ENCODE data around the gene TMEM151A. TPM values are rescaled to one million over a fixed set of nuclear protein-coding genes. Genes with fewer than 3 reads are reported as not detected.

The TMEM151A gene
- total RNA-seq, 1 donor from 2014 or later: not detected

DNA sequence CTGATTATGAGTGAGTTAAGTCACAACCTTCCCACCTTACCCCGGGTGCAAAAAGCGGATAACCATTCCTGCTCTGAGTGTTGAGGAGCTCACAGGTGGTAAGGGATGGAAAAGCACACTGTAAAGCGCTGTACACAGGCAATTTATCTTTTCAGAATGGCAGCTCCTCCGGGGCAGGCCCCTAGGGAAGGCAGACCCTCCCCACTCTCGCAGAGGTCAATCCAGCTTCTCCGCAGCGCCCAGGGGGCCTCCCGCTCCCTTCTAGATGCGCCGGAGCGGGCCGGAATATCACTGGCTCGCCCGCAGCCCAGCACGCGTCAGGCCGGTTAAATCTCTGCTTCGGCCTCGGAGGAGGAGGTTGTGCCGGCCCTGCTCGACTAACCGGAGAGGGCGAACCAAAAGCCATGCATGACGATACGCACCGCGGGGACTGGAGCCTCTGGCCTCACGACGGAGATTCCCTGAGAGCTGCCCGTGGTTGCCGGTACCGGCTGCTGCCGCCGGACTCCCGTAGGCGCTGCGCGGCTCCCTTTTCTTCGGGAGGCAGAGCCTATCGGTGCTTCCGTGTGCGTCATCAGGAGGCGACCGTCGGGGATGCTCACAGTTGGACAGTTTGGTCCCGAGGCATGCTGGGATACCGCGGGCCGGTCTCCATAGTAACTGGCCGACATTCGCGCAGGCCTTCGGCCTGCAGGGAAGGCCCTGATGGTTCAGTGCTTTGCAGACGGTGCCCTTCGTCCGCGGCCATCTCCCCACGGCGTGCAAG, 53.0 kb downstream of the TMEM151A start, which contains the start of gene BRMS1:
Gene BRMS1, minus strand, starts transcription at position 555 of the 766 bp plus-strand sequence. CDS start 2,870 bp downstream, outside the sequence.
- H3K27ac Mint-ChIP-seq: peak within 1 kb of the TSS; percentile 91
- intact Hi-C loops (cut with micrococcal nuclease): loop anchor here (1.0 to 5.0 kb wide), 3 partner anchors 28 to 498 kb away; partner anchors contain the start of gene RCE1
- no peaks in the 10 kb centered on the region for H3K9me3 Mint-ChIP-seq
- no peaks in the 10 kb centered on the region for H3K27me3 Mint-ChIP-seq (ENCODE audit: low read depth)
- peak; percentile 93 for DNase-seq (ENCODE audit: low spot score)
- peaks cover 32% of the 10 kb centered on the region for H3K4me1 Mint-ChIP-seq (ENCODE audit: low read depth)
- H3K36me3 Mint-ChIP-seq (ENCODE audit: low read depth): peaks cover 29% of the 10 kb centered on the region
- peak within 1 kb of the TSS; percentile 93 for H3K4me3 Mint-ChIP-seq (ENCODE audit: low read depth)

DNA sequence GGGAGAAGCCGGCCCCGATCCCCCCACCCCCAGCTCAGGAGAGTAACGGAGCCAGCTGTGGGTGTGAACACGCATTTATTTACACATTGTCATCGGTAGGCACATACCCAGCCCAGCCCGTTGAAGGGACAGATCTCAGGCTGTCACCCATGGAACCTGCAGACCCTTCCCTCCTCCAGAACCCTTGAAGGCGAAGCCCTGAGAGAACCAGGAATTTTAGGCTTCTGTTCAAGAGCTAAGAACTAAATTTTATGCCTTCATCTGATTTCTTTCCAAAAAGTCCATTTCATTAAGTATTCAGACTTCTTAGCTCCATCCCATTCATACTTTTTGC, 53.6 kb downstream of the TMEM151A start:
- no peaks in the 10 kb centered on the region for H3K27me3 Mint-ChIP-seq (ENCODE audit: low read depth)
- H3K4me3 Mint-ChIP-seq (ENCODE audit: low read depth): peak overlapping the region; percentile 93
- DNase-seq (ENCODE audit: low spot score): no peak
- intact Hi-C loops (cut with micrococcal nuclease): loop anchor here (1.0 to 5.0 kb wide), 3 partner anchors 27 to 497 kb away; partner anchors contain the start of gene RCE1
- peaks cover 32% of the 10 kb centered on the region for H3K4me1 Mint-ChIP-seq (ENCODE audit: low read depth)
- H3K9me3 Mint-ChIP-seq: no peaks in the 10 kb centered on the region
- peak overlapping the region; percentile 91 for H3K27ac Mint-ChIP-seq
- H3K36me3 Mint-ChIP-seq (ENCODE audit: low read depth): peaks cover 29% of the 10 kb centered on the region

Other genes with a start within 250 kb of the TMEM151A start
- 0.18 TPM in 1 of 2 replicates, not detected in the other for gene GAL3ST3, start 242.7 kb upstream of the TMEM151A start, total RNA-seq
- 252 and 268 TPM in 2 replicates for gene SF3B2, start 239.5 kb upstream of the TMEM151A start, total RNA-seq
- 75.6 and 83.7 TPM in 2 replicates for gene PACS1, start 221.6 kb upstream of the TMEM151A start, total RNA-seq
- 48.3 and 51.9 TPM in 2 replicates for gene KLC2, start 34.2 kb upstream of the TMEM151A start, total RNA-seq
- gene RAB1B, start 23.3 kb upstream of the TMEM151A start, total RNA-seq: 134 and 139 TPM in 2 replicates
- gene CNIH2, start 13.7 kb upstream of the TMEM151A start, total RNA-seq: 0.91 and 1.5 TPM in 2 replicates
- 78.9 and 85.2 TPM in 2 replicates for gene YIF1A, start 2.8 kb upstream of the TMEM151A start, total RNA-seq
- not detected in 2 replicates for gene CD248, start 25.1 kb downstream of the TMEM151A start, total RNA-seq
- gene RIN1, start 44.5 kb downstream of the TMEM151A start, total RNA-seq: 1.5 and 1.6 TPM in 2 replicates
- 45.1 and 46.0 TPM in 2 replicates for gene BRMS1, start 53.2 kb downstream of the TMEM151A start, total RNA-seq
- gene B4GAT1, start 55.7 kb downstream of the TMEM151A start, total RNA-seq: 10.5 and 11.0 TPM in 2 replicates
- gene SLC29A2, start 79.9 kb downstream of the TMEM151A start, total RNA-seq: 18.7 and 19.1 TPM in 2 replicates
- 0.09 and 0.16 TPM in 2 replicates for gene NPAS4, start 129.1 kb downstream of the TMEM151A start, total RNA-seq
- 92.9 and 96.1 TPM in 2 replicates for gene MRPL11, start 147.0 kb downstream of the TMEM151A start, total RNA-seq
- gene PELI3, start 175.0 kb downstream of the TMEM151A start, total RNA-seq: 14.6 and 15.7 TPM in 2 replicates
- gene DPP3, start 188.5 kb downstream of the TMEM151A start, total RNA-seq: 109 and 119 TPM in 2 replicates
- 12.6 and 14.9 TPM in 2 replicates for gene BBS1, start 218.7 kb downstream of the TMEM151A start, total RNA-seq

All from activated T-helper 2 cell treated with anti-CD3 and anti-CD28 coated beads, Interferon-gamma antibody, Interleukin-2, Interleukin-4, amounts not matched to agents 10 μg/mL and 5 μg/mL and 100 μg/mL, durations not matched to agents 14 hours and 24 hours and 36 hours (primary cell).